Prostate gland (tissue), 2 donors: ENCODE measurements around the gene SPHK2. TPM values are rescaled to one million over a fixed set of nuclear protein-coding genes. Genes with fewer than 3 reads are reported as not detected.

Experiments
- DNase-seq: peaks from one replicate; pipeline ENCODE4 v3.0.0-alpha.2; 2019; ENCODE audit warnings: low spot score
- H3K27ac ChIP-seq, 2 donors: fragments of 200-600 bp; sonication (generic); 2 replicates each; pipeline ENCODE4 v1.5.1; 2017 to 2019
- H3K27me3 ChIP-seq: fragments of 200-600 bp; sonication (generic); replicated peaks from 2 replicates; pipeline ENCODE4 v1.5.1; 2019; ENCODE audit not compliant: insufficient read depth
- H3K36me3 ChIP-seq, 2 donors: fragments of 200-600 bp; sonication (generic); 1 replicate in 1 of 2; 2 replicates in 1 of 2; pipeline versions ENCODE4 v1.5.1 to v1.8.1; 2017 to 2019
- H3K4me1 ChIP-seq: fragments of 200-600 bp; sonication (generic); replicated peaks from 2 replicates; pipeline ENCODE4 v1.5.1; 2019
- H3K4me3 ChIP-seq, 2 donors: fragments of 200-600 bp; sonication (generic); 2 replicates each; pipeline ENCODE4 v1.5.1; 2017 to 2019
- H3K9me3 ChIP-seq: fragments of 200-600 bp; sonication (generic); 2 replicates; pipeline ENCODE4 v1.5.1; 2017
- POLR2A ChIP-seq: fragments of 450-650 bp; IDR thresholded peaks from one replicate; pipeline ENCODE4 v1.6.1; 2016; ENCODE audit warnings: antibody characterized with exemption, mild to moderate bottlenecking
- POLR2AphosphoS5 ChIP-seq: sonication (generic); formaldehyde crosslinking; IDR thresholded peaks from one replicate; pipeline ENCODE4 v1.6.1; 2017; ENCODE audit warnings: antibody characterized with exemption
- WGBS: methylation state at CpG from one replicate; pipeline ENCODE4 v1.1.5; 2018; 5-methylcytosine and 5-hydroxymethylcytosine counted together
- intact Hi-C: fragments of 100-400 bp; cut with DNase I; formaldehyde crosslinking; loops from one replicate; pipeline ENCODE4 v1.14.2; 2022
- total RNA-seq, 2 donors: library from RNA; depleted of rRNA; stranded (reverse); fragments of >200 nt; gene quantifications; one replicate each; pipeline ENCODE4 v1.1.0, GENCODE V29; 2016
- TF ChIP-seq, protein P1 (sequence below), 4 experiments: fragments of 200-600 bp in 2 of 4; fragments of 450-650 bp in 2 of 4; sonication (generic) in 2 of 4; IDR thresholded peaks; 1 replicate in 3 of 4; 2 replicates in 1 of 4; pipeline ENCODE4 v1.5.1; 2016 to 2019; ENCODE audit warnings: antibody characterized with exemption in 4 of 4, mild to moderate bottlenecking in 2 of 4, moderate library complexity in 2 of 4

SPHK2 gene
- total RNA-seq, 2 donors from 2014 or later: 24.8 to 25.4 TPM

DNA sequence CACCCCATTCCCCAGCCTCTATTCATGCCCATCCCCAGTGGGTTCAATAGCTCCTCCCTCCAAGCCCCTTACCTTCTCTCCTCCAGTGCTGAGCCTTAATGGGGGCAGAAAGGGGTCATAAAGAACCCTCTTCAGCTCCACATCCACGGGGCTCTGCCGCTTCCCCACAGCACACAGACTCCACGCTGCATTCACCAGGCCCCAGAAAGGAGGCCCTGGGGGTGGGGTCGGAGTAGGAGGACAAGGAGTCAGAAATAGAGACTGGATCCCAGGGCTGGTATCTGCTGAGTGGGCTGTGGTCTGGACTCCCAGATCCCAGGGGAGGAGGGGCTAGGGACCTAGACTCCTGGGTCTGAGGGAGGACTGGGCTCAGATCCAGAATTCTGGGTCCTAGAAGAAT, 25.0 kb downstream of the SPHK2 start:
- TF ChIP-seq POLR2A (no peak), POLR2AphosphoS5 (no peak)
- TF ChIP-seq, protein P1, sequence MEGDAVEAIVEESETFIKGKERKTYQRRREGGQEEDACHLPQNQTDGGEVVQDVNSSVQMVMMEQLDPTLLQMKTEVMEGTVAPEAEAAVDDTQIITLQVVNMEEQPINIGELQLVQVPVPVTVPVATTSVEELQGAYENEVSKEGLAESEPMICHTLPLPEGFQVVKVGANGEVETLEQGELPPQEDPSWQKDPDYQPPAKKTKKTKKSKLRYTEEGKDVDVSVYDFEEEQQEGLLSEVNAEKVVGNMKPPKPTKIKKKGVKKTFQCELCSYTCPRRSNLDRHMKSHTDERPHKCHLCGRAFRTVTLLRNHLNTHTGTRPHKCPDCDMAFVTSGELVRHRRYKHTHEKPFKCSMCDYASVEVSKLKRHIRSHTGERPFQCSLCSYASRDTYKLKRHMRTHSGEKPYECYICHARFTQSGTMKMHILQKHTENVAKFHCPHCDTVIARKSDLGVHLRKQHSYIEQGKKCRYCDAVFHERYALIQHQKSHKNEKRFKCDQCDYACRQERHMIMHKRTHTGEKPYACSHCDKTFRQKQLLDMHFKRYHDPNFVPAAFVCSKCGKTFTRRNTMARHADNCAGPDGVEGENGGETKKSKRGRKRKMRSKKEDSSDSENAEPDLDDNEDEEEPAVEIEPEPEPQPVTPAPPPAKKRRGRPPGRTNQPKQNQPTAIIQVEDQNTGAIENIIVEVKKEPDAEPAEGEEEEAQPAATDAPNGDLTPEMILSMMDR (IDR thresholded peaks at IDR 0.05): no peak
- 69% methylated on average over 4 of the region's 4 CpGs for WGBS
- peaks cover 7% of the 10 kb centered on the region for H3K4me1 ChIP-seq
- H3K27me3 ChIP-seq: no peaks in the 10 kb centered on the region
- no peak for DNase-seq
- intact Hi-C loops: loop anchor here (5.0 to 10.0 kb wide), 2 partner anchors 68 to 320 kb away; partner anchors contain the start of gene FTL
- H3K36me3 ChIP-seq: no peaks in the 10 kb centered on the region
- no peak overlapping the region for H3K4me3 ChIP-seq
- no peaks in the 10 kb centered on the region for H3K9me3 ChIP-seq
- no peak overlapping the region for H3K27ac ChIP-seq

DNA sequence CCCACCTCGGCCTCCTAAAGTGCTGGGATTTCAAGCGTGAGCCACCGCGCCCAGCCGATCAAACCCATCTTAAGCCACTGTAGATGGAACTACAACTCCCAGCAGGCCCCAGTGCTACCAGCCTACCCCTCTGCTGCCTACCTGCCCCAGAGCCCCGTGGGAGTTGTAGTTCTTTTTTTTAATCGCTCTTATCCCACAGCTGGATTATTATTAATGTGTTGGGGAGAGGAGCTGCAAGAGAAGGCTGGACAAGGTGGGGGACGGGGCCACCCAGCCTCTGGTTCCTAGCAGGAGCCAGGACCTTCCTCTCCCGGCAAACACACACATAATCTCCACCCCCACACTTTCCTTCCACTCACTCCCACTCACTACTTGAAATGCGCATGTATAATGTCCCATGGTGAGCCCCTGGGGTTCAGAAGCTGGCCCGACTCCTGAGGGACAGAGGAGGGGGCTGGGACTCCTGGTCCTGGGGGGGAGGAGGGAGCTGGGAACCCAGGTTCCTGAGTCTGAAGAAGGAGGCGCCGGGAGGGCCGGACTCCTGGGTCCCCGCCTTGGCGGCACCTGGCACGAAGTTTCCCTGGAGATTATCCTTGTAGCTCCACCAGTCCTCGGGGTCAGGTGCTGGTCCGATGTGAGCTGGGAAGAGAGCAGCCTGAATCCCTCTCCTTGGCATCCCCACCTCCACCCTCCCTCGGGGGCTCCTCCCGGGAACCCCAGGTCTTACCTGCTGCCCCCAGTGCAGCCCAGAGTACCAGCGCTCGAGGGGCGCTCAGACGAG, 25.7 kb downstream of the SPHK2 start:
- H3K4me3 ChIP-seq: peak overlapping the region; percentile 41 to 44
- WGBS: 4% methylated on average over 25 of the region's 25 CpGs
- peaks cover 7% of the 10 kb centered on the region for H3K4me1 ChIP-seq
- DNase-seq: peak; percentile 81
- no peaks in the 10 kb centered on the region for H3K9me3 ChIP-seq
- no peaks in the 10 kb centered on the region for H3K36me3 ChIP-seq
- no peaks in the 10 kb centered on the region for H3K27me3 ChIP-seq
- TF ChIP-seq POLR2A (peak; percentile 30), POLR2AphosphoS5 (peak; percentile 82)
- TF ChIP-seq, protein P1 (IDR thresholded peaks at IDR 0.05): no peak
- H3K27ac ChIP-seq: peak overlapping the region; percentile 90 to 93
- intact Hi-C loops: loop anchor here (5.0 to 10.0 kb wide), 3 partner anchors 67 to 320 kb away; partner anchors contain the start of gene FTL

DNA sequence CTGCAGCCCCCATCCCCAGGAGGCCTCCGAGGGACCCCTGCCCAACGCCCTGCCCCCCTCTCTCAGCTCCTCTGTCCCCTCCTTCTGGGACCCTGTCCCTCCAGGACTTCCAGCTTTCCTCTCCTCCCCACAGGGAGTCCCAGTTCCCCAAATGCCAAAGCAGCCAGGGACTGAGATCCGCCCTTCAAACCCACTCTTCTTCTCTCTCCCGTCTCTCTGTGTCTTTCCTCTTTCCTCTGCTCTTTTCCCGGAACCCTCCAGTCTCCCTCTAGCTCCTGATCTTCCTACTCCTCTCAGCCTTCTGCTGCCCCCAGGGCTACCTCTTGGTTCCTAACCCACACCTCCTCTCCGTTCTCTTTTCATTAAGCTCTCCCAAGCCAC, 26.3 kb downstream of the SPHK2 start:
- Histone ChIP-seq H3K36me3 (no peaks in the 10 kb centered on the region), H3K9me3 (no peaks in the 10 kb centered on the region), H3K4me1 (peaks cover 7% of the 10 kb centered on the region), H3K27ac (peak overlapping the region; percentile 90 to 93), H3K27me3 (no peaks in the 10 kb centered on the region), H3K4me3 (peak overlapping the region; percentile 41 to 44)
- no peak for TF ChIP-seq POLR2A
- TF ChIP-seq, protein P1 (IDR thresholded peaks at IDR 0.05): no peak
- no peak for TF ChIP-seq POLR2AphosphoS5
- WGBS: 0% methylated on average over 6 of the region's 6 CpGs
- DNase-seq: no peak
- intact Hi-C loops: loop anchor here (5.0 to 10.0 kb wide), 2 partner anchors 197 to 319 kb away; partner anchors contain the start of gene FTL

DNA sequence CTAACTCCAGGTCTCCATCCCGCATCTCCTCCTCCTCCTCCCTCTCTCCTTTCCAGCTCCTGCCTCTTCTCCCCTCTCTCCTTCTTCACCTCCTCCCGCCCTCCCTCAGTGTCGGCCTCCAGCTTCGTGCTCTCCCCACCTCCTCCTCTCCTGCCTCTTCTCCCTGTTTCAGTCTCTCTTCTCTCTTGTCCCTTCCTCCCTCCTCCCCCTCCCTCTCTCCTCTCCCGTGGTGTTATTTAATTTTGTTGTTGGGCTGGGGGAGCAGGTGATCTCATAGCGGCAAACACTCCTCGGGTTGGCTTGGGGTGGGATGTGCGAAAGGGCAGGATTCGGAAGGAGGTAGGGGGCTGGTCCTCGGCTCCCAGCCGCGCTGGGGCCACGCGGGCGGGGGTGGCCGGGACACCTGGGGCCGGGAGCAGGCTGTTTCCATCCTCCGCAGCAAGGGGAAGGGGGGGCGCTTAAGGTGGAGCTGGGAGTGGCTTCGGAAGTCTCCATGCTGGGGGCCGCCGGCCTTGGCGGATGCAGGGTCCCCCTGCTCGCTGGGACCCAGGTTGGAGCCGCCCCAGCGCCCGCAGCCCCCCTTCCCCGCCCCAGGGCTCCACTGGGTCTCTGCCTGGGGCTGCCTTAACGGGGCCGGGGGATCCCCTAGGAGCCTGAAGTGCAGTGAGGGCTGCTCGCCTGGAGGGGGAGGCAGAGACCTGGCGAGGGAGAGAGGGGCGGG, 26.9 kb downstream of the SPHK2 start, which contains the start of gene CA11:
TSS of gene CA11 (minus strand) at position 187 of the 721 bp plus-strand sequence. CDS start 555 bp downstream, outside the sequence.
- DNase-seq: peak; percentile 78
- peak within 1 kb of the TSS; percentile 90 to 93 for H3K27ac ChIP-seq
- intact Hi-C loops: loop anchor here (5.0 to 10.0 kb wide), 2 partner anchors 196 to 319 kb away; partner anchors contain the start of gene FTL
- H3K9me3 ChIP-seq: no peaks in the 10 kb centered on the region
- no peaks in the 10 kb centered on the region for H3K36me3 ChIP-seq
- 2% methylated on average over 32 of the region's 33 CpGs for WGBS
- H3K27me3 ChIP-seq: no peaks in the 10 kb centered on the region
- peak within 1 kb of the TSS; percentile 41 to 44 for H3K4me3 ChIP-seq
- peaks cover 7% of the 10 kb centered on the region for H3K4me1 ChIP-seq
- TF ChIP-seq POLR2A: peak; percentile 49
- TF ChIP-seq POLR2AphosphoS5: peak; percentile 55
- TF ChIP-seq, protein P1 (IDR thresholded peaks at IDR 0.05): peak; percentile 85 to 95 (median 88)
